CD14-positive monocyte (primary cell): ENCODE data around the gene ADAMTS18. TPM values are rescaled to one million over a fixed set of nuclear protein-coding genes. Genes with fewer than 3 reads are reported as not detected.

Experiments used
- DNase-seq, 3 donors: peaks; one replicate each; pipeline ENCODE4 v3.0.0-alpha.2; 2011 to 2022
- H2AFZ ChIP-seq: 2 replicates; pipeline ENCODE4 v1.6.0; 2012; ENCODE audit warnings: mild to moderate bottlenecking, low read depth, low read length, inconsistent platforms; ENCODE audit not compliant: insufficient read depth, poor library complexity, severe bottlenecking
- H3K27ac ChIP-seq, 2 donors: 1 replicate in 1 of 2; 2 replicates in 1 of 2; pipeline ENCODE4 v1.5.1; 2012 to 2013; ENCODE audit warnings: low read length in 2 of 2, control low read depth in 1 of 2, inconsistent platforms in 1 of 2, low read depth in 1 of 2, mild to moderate bottlenecking in 1 of 2
- H3K27me3 ChIP-seq, 2 donors: one replicate each; pipeline versions ENCODE4 v1.6.0 to v1.6.1; 2011 to 2013; ENCODE audit warnings: low read length in 2 of 2; ENCODE audit not compliant: control insufficient read depth in 2 of 2, insufficient read depth in 2 of 2
- H3K36me3 ChIP-seq, 2 donors: replicated peaks in 1 of 2; 1 replicate in 1 of 2; 2 replicates in 1 of 2; pipeline versions ENCODE4 v1.5.1 to v1.6.1; 2012 to 2013; ENCODE audit warnings: low read length in 2 of 2, control low read depth in 1 of 2, inconsistent platforms in 1 of 2, mild to moderate bottlenecking in 1 of 2; ENCODE audit not compliant: insufficient read depth in 2 of 2, control insufficient read depth in 1 of 2
- H3K4me1 ChIP-seq, 2 donors: 1 replicate in 1 of 2; 2 replicates in 1 of 2; pipeline versions ENCODE4 v1.5.1 to v1.6.1; 2012 to 2013; ENCODE audit warnings: low read length in 2 of 2, control low read depth in 1 of 2, inconsistent platforms in 1 of 2, mild to moderate bottlenecking in 1 of 2, moderate library complexity in 1 of 2; ENCODE audit not compliant: insufficient read depth in 2 of 2, control insufficient read depth in 1 of 2
- H3K4me2 ChIP-seq: replicated peaks from 2 replicates; pipeline ENCODE3; 2012; ENCODE audit warnings: low read length, moderate library complexity, mild to moderate bottlenecking; ENCODE audit not compliant: poor library complexity, severe bottlenecking; ENCODE audit errors: extremely low read depth
- H3K4me3 ChIP-seq, 3 experiments: fragments of 200-600 bp in 1 of 3; sonication (generic) in 1 of 3; replicated peaks in 1 of 3; 1 replicate in 2 of 3; 2 replicates in 1 of 3; pipeline ENCODE4 v1.5.1; 2011 to 2013; ENCODE audit warnings: low read length in 3 of 3, mild to moderate bottlenecking in 3 of 3, control low read depth in 2 of 3, low read depth in 2 of 3, inconsistent platforms in 1 of 3, moderate library complexity in 1 of 3
- H3K79me2 ChIP-seq: 2 replicates; pipeline ENCODE4 v1.6.0; 2012; ENCODE audit warnings: mild to moderate bottlenecking, control low read depth, inconsistent platforms, low read length, moderate library complexity; ENCODE audit not compliant: insufficient read depth
- H3K9ac ChIP-seq: 2 replicates; pipeline ENCODE4 v1.6.0; 2017; ENCODE audit warnings: low read length, mild to moderate bottlenecking; ENCODE audit not compliant: insufficient read depth, poor library complexity, severe bottlenecking
- H3K9me3 ChIP-seq, 2 donors: replicated peaks in 1 of 2; 1 replicate in 1 of 2; 2 replicates in 1 of 2; pipeline versions ENCODE4 v1.5.1 to v1.6.1; 2012 to 2013; ENCODE audit warnings: low read length in 2 of 2, control low read depth in 1 of 2; ENCODE audit not compliant: control insufficient read depth in 1 of 2, insufficient read depth in 1 of 2
- H4K20me1 ChIP-seq: 2 replicates; pipeline ENCODE4 v1.6.0; 2012; ENCODE audit warnings: mild to moderate bottlenecking, low read length, control low read depth, moderate library complexity; ENCODE audit not compliant: insufficient read depth
- H3K27ac Mint-ChIP-seq, 7 donors: one replicate each; pipeline ENCODE4 v1.8.0; 2020; ENCODE audit warnings: mild to moderate bottlenecking in 7 of 7, mixed read lengths in 7 of 7, moderate library complexity in 6 of 7, inconsistent platforms in 2 of 7
- H3K27me3 Mint-ChIP-seq, 3 donors: one replicate each; pipeline ENCODE4 v1.8.0; 2021 to 2022; ENCODE audit warnings: low read depth in 3 of 3, mild to moderate bottlenecking in 3 of 3, mixed read lengths in 3 of 3, moderate library complexity in 3 of 3, inconsistent platforms in 1 of 3
- H3K36me3 Mint-ChIP-seq, 2 donors: one replicate each; pipeline ENCODE4 v1.8.0; 2020; ENCODE audit warnings: mixed read lengths in 2 of 2, inconsistent platforms in 1 of 2, mild to moderate bottlenecking in 1 of 2
- H3K4me1 Mint-ChIP-seq: one replicate; pipeline ENCODE4 v1.8.0; 2020; ENCODE audit warnings: mild to moderate bottlenecking, mixed read lengths
- H3K4me3 Mint-ChIP-seq, 2 donors: one replicate each; pipeline ENCODE4 v1.8.0; 2020; ENCODE audit warnings: mild to moderate bottlenecking in 2 of 2, mixed read lengths in 2 of 2, moderate library complexity in 1 of 2
- H3K9me3 Mint-ChIP-seq, 7 donors: one replicate each; pipeline ENCODE4 v1.8.0; 2020 to 2022; ENCODE audit warnings: mixed read lengths in 7 of 7, mild to moderate bottlenecking in 6 of 7, moderate library complexity in 6 of 7, inconsistent platforms in 2 of 7
- WGBS: methylation state at CpG from one replicate; pipeline ENCODE4 v1.1.5; 2013; ENCODE audit warnings: missing lambda C conversion rate; ENCODE audit not compliant: insufficient coverage; 5-methylcytosine and 5-hydroxymethylcytosine counted together
- intact Hi-C, 2 donors: fragments of 100-400 bp; cut with micrococcal nuclease; formaldehyde crosslinking; loops; one replicate each; pipeline versions ENCODE4 v1.15.0 to v1.15.1; 2023
- polyA plus RNA-seq, 3 donors: library from polyadenylated mRNA; depleted of rRNA in 1 of 3; unstranded in 2 of 3; stranded (reverse) in 1 of 3; fragments of 300-500 nt in 2 of 3; fragments of >200 nt in 1 of 3; fragmentation: Illumina TruSeq in 2 of 3; gene quantifications; 1 replicate in 2 of 3; 2 replicates in 1 of 3; pipeline ENCODE4 v1.2.3, GENCODE V29; 2012 to 2021
- TF ChIP-seq, protein P1 (sequence below): fragments of 200-600 bp; IDR thresholded peaks from one replicate; pipeline ENCODE4 v1.8.0; 2022; ENCODE audit warnings: antibody characterized with exemption, mild to moderate bottlenecking

The ADAMTS18 gene
- polyA plus RNA-seq, 3 donors: not detected

- Histone ChIP-seq H3K27ac (no peak overlapping the region), H3K79me2 (no peaks in the 10 kb centered on the region), H3K27me3 (no peaks in the 10 kb centered on the region), H3K36me3 (no peaks in the 10 kb centered on the region), H3K9me3 (peaks cover 0 to 6% of the 10 kb centered on the region in 2 donors), H4K20me1 (no peaks in the 10 kb centered on the region), H3K9ac (no peak overlapping the region), H3K4me3 (no peak overlapping the region), H3K4me1 (no peaks in the 10 kb centered on the region), H2AFZ (no peak overlapping the region), H3K4me2 (no peak overlapping the region)
- TF ChIP-seq, protein P1, sequence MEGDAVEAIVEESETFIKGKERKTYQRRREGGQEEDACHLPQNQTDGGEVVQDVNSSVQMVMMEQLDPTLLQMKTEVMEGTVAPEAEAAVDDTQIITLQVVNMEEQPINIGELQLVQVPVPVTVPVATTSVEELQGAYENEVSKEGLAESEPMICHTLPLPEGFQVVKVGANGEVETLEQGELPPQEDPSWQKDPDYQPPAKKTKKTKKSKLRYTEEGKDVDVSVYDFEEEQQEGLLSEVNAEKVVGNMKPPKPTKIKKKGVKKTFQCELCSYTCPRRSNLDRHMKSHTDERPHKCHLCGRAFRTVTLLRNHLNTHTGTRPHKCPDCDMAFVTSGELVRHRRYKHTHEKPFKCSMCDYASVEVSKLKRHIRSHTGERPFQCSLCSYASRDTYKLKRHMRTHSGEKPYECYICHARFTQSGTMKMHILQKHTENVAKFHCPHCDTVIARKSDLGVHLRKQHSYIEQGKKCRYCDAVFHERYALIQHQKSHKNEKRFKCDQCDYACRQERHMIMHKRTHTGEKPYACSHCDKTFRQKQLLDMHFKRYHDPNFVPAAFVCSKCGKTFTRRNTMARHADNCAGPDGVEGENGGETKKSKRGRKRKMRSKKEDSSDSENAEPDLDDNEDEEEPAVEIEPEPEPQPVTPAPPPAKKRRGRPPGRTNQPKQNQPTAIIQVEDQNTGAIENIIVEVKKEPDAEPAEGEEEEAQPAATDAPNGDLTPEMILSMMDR: no peak
- no peak for DNase-seq
- intact Hi-C loops: no loop called here
- peaks cover 0 to 8% (median 2%) of the 10 kb centered on the region in 7 donors for H3K9me3 Mint-ChIP-seq
- no peak overlapping the region for H3K27ac Mint-ChIP-seq
- no peak overlapping the region for H3K4me3 Mint-ChIP-seq
- no peaks in the 10 kb centered on the region for H3K4me1 Mint-ChIP-seq
- WGBS: 89% methylated on average over 1 of the region's 2 CpGs
- peaks cover 0 to 7% (median 2%) of the 10 kb centered on the region in 3 donors for H3K27me3 Mint-ChIP-seq
- no peaks in the 10 kb centered on the region for H3K36me3 Mint-ChIP-seq
These were observed 40.1 kb downstream of the ADAMTS18 start for GRCh38 chr16:77394699-77395098.

- Histone ChIP-seq H3K4me3 (no peak overlapping the region), H3K36me3 (no peaks in the 10 kb centered on the region), H3K27ac (no peak overlapping the region), H3K4me2 (no peak overlapping the region), H4K20me1 (no peaks in the 10 kb centered on the region), H3K27me3 (no peaks in the 10 kb centered on the region), H3K9me3 (peaks cover 0 to 6% of the 10 kb centered on the region in 2 donors), H3K79me2 (no peaks in the 10 kb centered on the region), H3K9ac (no peak overlapping the region), H2AFZ (no peak overlapping the region), H3K4me1 (no peaks in the 10 kb centered on the region)
- Mint-ChIP-seq H3K27ac (no peak overlapping the region), H3K4me1 (no peaks in the 10 kb centered on the region), H3K36me3 (no peaks in the 10 kb centered on the region), H3K9me3 (peaks cover 0 to 11% (median 2%) of the 10 kb centered on the region in 7 donors), H3K27me3 (peaks cover 0 to 7% (median 2%) of the 10 kb centered on the region in 3 donors), H3K4me3 (no peak overlapping the region)
- WGBS: no CpG with 5 or more reads among the region's 1 CpG
- DNase-seq: no peak
- TF ChIP-seq, protein P1: no peak
- intact Hi-C loops: no loop called here
These were observed 40.9 kb downstream of the ADAMTS18 start for GRCh38 chr16:77393955-77394354.
